NCI-H1105 treated with DMSO at 0.1 percent for 48 hours (cell line): ENCODE measurements around the gene MORC1.
A peak's percentile ranks its signal among the peaks of the same experiment; 100 is the strongest.
"Not testable (repeated sequence)": the region's sequence is repeated elsewhere in the genome, so short reads cannot be mapped to it uniquely, and the experiment has no call there.

Experiments used
- DNase-seq: peaks from one replicate; lab custom pipeline; 2025; lab: John Stamatoyannopoulos, UW

MORC1 gene

DNA sequence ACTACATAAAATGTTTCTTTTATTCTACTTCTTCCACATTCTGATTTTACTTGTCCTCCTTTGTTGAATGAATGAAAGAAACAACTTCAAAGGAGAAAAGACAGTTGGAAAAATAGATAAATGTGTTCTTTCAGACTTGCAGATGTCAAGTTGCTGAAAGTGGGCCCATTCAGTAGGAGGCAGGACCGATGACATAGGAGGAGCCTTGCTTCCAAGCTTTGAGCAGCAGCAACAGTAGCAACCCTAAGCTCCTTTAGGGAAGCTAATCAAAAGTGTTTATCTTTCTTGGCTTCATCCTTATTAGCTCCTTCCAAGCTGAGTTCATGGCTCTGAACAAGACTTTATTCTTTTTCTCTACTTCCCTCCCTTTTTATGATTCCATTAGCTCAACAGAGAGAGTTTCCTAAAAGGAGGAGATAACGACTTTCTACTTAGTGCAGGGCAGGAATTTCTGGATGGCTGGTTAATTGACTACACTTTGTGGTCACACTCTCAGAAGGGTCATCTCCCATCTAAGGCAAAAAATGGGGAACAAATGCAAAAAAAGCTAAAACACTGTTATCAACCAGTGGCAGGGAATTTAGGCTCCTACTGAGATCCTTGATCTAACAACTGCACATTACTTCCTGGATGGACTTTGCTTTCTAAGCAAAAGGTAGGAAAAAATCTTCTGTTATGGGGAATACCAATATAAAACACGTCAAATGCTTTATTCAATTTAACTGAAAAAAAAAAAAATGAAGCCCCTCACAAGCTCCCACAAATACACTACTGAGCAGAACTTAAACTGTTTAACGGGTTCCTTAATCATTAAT, 4.8 kb downstream of the MORC1 start:
- DNase-seq = no peak

DNA sequence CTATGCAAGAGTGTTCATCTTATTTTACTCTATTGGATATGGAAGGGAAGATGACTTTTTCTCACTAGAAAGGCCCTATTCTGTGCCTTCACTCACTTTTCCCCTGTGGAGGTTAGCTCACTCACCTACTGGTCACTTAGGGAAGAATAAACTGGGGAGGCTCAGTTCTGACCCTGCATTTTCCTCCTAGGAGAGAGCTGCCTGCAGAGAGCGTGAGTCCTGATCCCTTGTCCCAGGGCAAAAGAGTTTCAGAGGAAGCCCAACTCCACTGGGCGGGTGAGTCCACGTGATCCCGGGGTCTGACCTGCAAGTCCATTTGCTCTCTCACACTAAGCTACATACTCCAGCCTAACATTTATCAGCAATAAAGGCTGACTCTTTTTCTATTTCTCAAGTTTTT, 8.4 kb downstream of the MORC1 start:
- DNase-seq = no peak

GRCh38 chr3:109098079-109098644, 19.8 kb downstream of the MORC1 start:
- DNase-seq = peak; percentile 15

DNA sequence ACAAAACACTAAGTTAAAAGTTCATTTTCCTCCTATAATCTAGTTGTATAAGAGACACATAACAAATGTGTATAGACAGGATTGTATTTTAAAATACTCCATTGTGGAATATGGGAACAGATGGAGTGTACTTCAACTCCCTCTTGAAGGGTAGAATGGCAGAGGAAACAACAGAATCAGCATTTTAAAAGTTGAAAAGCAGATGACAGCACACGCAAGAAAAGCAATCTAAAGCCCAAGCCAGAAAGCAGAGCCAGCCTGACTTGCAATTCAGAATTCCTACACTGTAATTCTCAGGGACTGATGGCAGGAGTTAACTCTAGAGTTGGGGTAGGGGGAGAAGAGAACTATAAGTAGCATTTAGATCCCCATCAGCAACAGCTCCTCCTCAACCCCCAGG, 22.8 kb downstream of the MORC1 start:
- DNase-seq = no peak

- DNase-seq = no peak
Observed at GRCh38 chr3:109093561-109093960, 24.4 kb downstream of the MORC1 start.

GRCh38 chr3:109091846-109092245, 26.1 kb downstream of the MORC1 start:
- no peak for DNase-seq

DNA sequence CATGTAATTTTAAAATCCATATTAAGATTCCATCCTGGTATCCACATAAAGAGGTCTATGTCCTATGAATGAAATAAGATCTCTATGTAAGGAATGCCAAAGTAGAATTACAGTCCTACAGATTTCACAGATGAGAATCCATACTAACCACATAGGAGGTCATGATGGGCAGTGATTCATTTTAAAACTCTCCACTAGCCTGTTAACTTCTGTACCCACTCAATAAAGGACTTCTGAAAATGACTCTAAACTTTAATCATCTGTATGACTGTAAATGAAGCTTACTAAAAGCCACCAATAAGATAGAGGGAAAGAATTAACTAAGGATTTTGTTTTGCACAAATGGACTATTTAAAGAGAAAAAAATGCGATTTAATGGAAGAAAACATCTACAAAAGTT, 28.7 kb downstream of the MORC1 start:
- DNase-seq = no peak

GRCh38 chr3:109081746-109082510, 36.0 kb downstream of the MORC1 start:
- DNase-seq = peak; percentile 37

GRCh38 chr3:109080090-109080489, 37.8 kb downstream of the MORC1 start:
- DNase-seq = not testable (repeated sequence)

- DNase-seq = no peak
Observed at GRCh38 chr3:109073116-109073515, 44.8 kb downstream of the MORC1 start.

- DNase-seq = no peak
Observed at GRCh38 chr3:109072194-109072593, 45.7 kb downstream of the MORC1 start.

DNA sequence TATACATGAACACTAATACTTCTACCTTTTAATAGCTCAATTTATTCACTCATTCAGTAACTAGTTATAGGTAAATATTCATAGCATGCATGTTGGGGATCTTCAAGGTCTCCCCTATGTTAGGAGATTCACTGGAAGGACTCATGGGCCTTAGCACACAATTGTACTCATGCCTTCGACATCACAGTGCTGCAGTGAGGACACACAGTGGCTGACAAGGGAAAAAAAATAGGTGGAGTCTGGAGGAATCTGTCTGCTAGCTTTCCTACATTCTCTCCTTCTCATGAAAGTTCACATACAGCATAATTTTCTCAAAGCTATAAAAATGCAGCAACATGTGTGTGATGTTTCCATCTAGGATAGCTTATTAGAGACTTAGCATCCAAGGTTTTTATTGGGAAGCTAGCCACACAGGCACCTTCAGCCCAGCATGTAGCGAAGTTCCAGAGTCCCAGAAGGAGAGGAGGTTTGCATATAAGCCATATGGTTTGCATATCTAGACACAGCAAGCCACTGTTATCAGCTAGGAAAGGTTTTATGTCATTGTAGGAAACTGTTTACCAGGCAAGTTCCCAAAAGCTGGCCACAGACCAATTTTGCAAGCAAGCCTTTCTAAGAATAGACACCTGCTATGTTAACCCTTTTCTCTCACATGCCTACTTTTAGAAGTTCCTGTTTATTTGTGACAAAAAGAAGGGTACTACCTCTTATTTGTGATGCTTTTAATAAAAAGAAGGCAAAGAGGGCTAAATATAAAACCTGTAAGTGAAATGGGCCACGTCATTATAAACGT, 46.4 kb downstream of the MORC1 start:
- DNase-seq = peak; percentile 9

GRCh38 chr3:109070211-109070610, 47.7 kb downstream of the MORC1 start:
- DNase-seq = no peak

- DNase-seq = no peak
Observed at GRCh38 chr3:109066864-109067263, 51.1 kb downstream of the MORC1 start.

GRCh38 chr3:109059264-109059663, 58.7 kb downstream of the MORC1 start:
- DNase-seq = no peak

- no peak for DNase-seq
Observed at GRCh38 chr3:109057616-109058015, 60.3 kb downstream of the MORC1 start.

DNA sequence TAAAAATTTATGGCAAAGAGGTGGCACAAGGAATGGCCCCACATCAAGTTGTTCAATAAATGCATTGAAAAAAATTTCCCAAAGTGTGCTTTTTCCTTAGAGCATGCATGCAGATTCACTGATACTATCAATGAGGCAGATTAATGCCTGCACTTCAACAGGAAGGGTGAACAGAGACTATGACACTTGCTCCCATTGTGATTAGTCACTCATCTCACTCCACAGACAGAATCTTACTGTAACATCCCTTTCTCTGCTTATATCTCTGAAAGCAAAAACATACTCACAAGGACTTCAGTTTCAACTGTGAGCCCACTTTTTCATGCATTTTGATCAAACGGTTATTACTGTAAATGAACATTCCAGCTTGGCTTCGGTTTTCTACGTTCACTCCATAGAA, 60.9 kb downstream of the MORC1 start:
- no peak for DNase-seq

- DNase-seq = peak; percentile 22
Observed at GRCh38 chr3:109050591-109051167, 67.3 kb downstream of the MORC1 start.

DNA sequence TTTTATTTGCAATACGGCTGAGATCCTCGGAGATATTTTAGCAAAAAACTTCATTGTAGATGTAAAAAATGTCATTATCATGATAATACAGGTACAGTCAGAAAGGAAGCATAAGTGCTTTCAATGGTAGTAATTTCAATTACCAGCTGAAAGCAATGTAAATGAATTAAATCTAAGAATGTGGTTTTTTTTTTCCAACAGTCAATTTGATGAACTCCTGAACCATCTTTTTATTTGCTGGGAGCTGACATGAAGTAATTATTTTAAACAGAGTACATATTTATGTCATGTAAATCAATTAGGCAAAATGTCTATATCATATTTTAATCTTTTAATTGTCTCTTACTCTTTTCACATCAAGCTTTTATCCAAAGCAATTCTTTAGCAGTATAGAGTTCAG, 70.6 kb downstream of the MORC1 start:
- no peak for DNase-seq

- DNase-seq = no peak
Observed at GRCh38 chr3:109045271-109046040, 72.5 kb downstream of the MORC1 start.

DNA sequence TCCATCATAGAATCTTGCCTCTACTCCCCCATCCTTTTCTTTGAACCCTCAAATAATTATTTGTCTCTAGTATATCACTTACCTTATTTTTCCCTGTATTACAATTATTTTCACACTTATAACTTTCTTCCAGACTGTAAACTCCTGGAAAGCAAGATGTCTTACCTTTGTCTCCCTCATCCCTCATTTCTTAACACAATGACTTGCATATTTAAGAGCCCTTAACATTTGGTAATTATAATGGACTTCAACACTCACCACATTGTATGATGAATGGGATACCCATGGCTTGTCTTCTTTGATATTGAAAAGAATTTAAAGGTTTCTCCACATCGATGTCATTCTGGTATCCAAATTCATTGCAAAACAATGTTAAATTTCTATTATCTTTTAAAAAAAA, 82.9 kb downstream of the MORC1 start:
- DNase-seq = no peak
